CD4-positive, CD25-positive, alpha-beta regulatory T cell (primary cell): Measurements from ENCODE around the gene BUB3. TPM values are rescaled to one million over a fixed set of nuclear protein-coding genes. Genes with fewer than 3 reads are reported as not detected.

Experiments used
- ATAC-seq, 2 donors: fragments of 150-1000 bp; cut with Tn5 transposase; one replicate each; pipeline ENCODE4 v1.10.0; 2021; ENCODE audit warnings: low read depth in 2 of 2, moderate number of reproducible peaks in 2 of 2, moderate library complexity in 1 of 2
- DNase-seq, 3 donors: peaks; one replicate each; pipeline versions ENCODE4 v3.0.0 to v3.0.0-alpha.2; 2012 to 2022; ENCODE audit warnings: mixed read lengths in 1 of 3
- H3K27ac ChIP-seq: one replicate; pipeline ENCODE4 v1.7.0; 2013; ENCODE audit warnings: mild to moderate bottlenecking, low read length; ENCODE audit not compliant: insufficient read depth, poor library complexity, severe bottlenecking
- H3K27me3 ChIP-seq: one replicate; pipeline ENCODE4 v1.7.0; 2013; ENCODE audit warnings: low read length; ENCODE audit not compliant: control insufficient read depth, insufficient read depth
- H3K36me3 ChIP-seq: one replicate; pipeline ENCODE4 v1.7.0; 2013; ENCODE audit warnings: mild to moderate bottlenecking, low read length, moderate library complexity; ENCODE audit not compliant: control insufficient read depth, insufficient read depth
- H3K4me1 ChIP-seq: 2 replicates; pipeline ENCODE4 v1.7.0; 2013; ENCODE audit warnings: mild to moderate bottlenecking, low read length; ENCODE audit not compliant: insufficient read depth, control insufficient read depth, poor library complexity, severe bottlenecking
- H3K4me3 ChIP-seq: one replicate; pipeline ENCODE4 v1.7.0; 2013; ENCODE audit warnings: low read depth, mild to moderate bottlenecking, low read length, moderate library complexity
- H3K9me3 ChIP-seq, 2 experiments: 1 replicate in 1 of 2; 2 replicates in 1 of 2; pipeline ENCODE4 v1.7.0; 2013; ENCODE audit warnings: low read length in 2 of 2, mild to moderate bottlenecking in 1 of 2, moderate library complexity in 1 of 2; ENCODE audit not compliant: control insufficient read depth in 2 of 2
- H3K27ac Mint-ChIP-seq, 3 donors: one replicate each; pipeline ENCODE4 v1.8.0; 2020 to 2022; ENCODE audit warnings: mild to moderate bottlenecking in 3 of 3, mixed read lengths in 3 of 3, moderate library complexity in 2 of 3
- H3K27me3 Mint-ChIP-seq: one replicate; pipeline ENCODE4 v1.8.0; 2022; ENCODE audit warnings: mild to moderate bottlenecking, mixed read lengths
- H3K36me3 Mint-ChIP-seq: one replicate; pipeline ENCODE4 v1.8.0; 2020; ENCODE audit warnings: mixed read lengths
- H3K4me1 Mint-ChIP-seq, 4 donors: one replicate each; pipeline ENCODE4 v1.8.0; 2020 to 2022; ENCODE audit warnings: mixed read lengths in 4 of 4, mild to moderate bottlenecking in 1 of 4
- H3K4me3 Mint-ChIP-seq, 4 donors: one replicate each; pipeline ENCODE4 v1.8.0; 2020 to 2022; ENCODE audit warnings: mild to moderate bottlenecking in 4 of 4, mixed read lengths in 4 of 4, moderate library complexity in 3 of 4
- H3K9me3 Mint-ChIP-seq, 7 donors: one replicate each; pipeline ENCODE4 v1.8.0; 2020 to 2022; ENCODE audit warnings: mixed read lengths in 7 of 7, mild to moderate bottlenecking in 3 of 7, moderate library complexity in 2 of 7
- polyA plus RNA-seq, 4 donors: library from polyadenylated mRNA; unstranded; fragments of 300-500 nt; fragmentation: Illumina TruSeq; gene quantifications; one replicate each; pipeline ENCODE4 v1.2.3, GENCODE V29; 2021
- total RNA-seq: library from RNA; stranded (reverse); gene quantifications from one replicate; pipeline ENCODE4 v1.2.3, GENCODE V29; 2022

The BUB3 gene
- total and polyA plus RNA-seq, 5 donors from 2014 or later = 162 to 369 (median 331) TPM

DNA sequence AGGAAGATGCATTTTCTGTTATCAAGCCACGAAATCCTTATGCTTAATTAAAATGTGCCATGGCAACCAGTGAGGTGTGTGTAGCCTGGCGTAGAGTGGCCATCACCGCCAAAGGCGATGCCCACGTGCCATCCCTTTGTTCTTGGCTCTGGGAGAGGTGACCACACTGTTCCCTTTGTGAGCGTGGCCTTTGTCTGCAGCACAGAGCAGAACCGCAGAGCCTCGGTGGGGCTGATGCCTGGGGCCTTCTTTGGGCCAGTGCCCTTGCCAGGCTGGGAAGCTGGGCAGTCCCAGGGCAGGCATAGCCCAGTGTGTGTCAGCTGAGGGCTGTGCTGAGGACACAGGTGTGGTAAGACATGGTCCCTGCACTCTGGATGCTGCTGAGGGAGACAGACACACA is 48.3 kb downstream of the BUB3 start:
- Mint-ChIP-seq H3K36me3 (peaks cover 30% of the 10 kb centered on the region), H3K4me1 (peaks cover 12 to 36% (median 25%) of the 10 kb centered on the region in 4 donors), H3K4me3 (no peak overlapping the region), H3K27me3 (no peaks in the 10 kb centered on the region), H3K9me3 (peaks cover 0 to 13% (median 4%) of the 10 kb centered on the region in 7 donors), H3K27ac (peak overlapping the region in 2 of 3 donors; percentile 38 to 88)
- ATAC-seq (no peak), DNase-seq (no peak)
- H3K9me3 ChIP-seq = no peaks in the 10 kb centered on the region
- H3K4me3 ChIP-seq = no peak overlapping the region
- peaks cover 5% of the 10 kb centered on the region for H3K4me1 ChIP-seq
- no peaks in the 10 kb centered on the region for H3K36me3 ChIP-seq
- no peaks in the 10 kb centered on the region for H3K27me3 ChIP-seq
- no peak overlapping the region for H3K27ac ChIP-seq

GRCh38 chr10:123203393-123204126 is 49.4 kb downstream of the BUB3 start:
- H3K27me3 Mint-ChIP-seq = no peaks in the 10 kb centered on the region
- DNase-seq (no peak), ATAC-seq (no peak)
- H3K4me1 ChIP-seq = peaks cover 5% of the 10 kb centered on the region
- peaks cover 27% of the 10 kb centered on the region for H3K36me3 Mint-ChIP-seq
- H3K27ac ChIP-seq = no peak overlapping the region
- H3K27me3 ChIP-seq = no peaks in the 10 kb centered on the region
- H3K36me3 ChIP-seq = peaks cover 6% of the 10 kb centered on the region
- H3K9me3 ChIP-seq = peaks cover 7 to 9% of the 10 kb centered on the region in 2 experiments
- no peak overlapping the region for H3K4me3 ChIP-seq
- H3K4me1 Mint-ChIP-seq = peaks cover 12 to 36% (median 24%) of the 10 kb centered on the region in 4 donors
- peak overlapping the region in 2 of 3 donors; percentile 38 to 43 for H3K27ac Mint-ChIP-seq
- peaks cover 0 to 16% (median 5%) of the 10 kb centered on the region in 7 donors for H3K9me3 Mint-ChIP-seq
- no peak overlapping the region for H3K4me3 Mint-ChIP-seq

DNA sequence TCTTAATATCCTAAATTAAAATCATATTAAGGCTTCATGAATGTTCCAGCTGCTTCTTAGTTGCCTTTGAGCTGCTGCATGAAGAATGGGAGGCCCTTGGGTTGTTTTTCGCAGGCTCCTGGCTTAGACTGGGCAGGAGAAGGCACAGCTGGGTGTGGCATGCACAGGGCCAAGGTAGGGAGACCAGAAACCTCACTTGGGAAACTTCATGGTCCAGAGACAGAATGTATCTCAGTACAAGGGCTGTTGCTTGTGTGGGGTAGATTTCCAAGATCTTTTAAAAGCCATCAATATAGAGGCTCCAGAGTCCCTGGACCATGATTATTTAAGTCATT is 49.9 kb downstream of the BUB3 start:
- Histone ChIP-seq H3K4me3 (no peak overlapping the region), H3K36me3 (peaks cover 6% of the 10 kb centered on the region), H3K4me1 (peaks cover 5% of the 10 kb centered on the region), H3K27me3 (no peaks in the 10 kb centered on the region), H3K27ac (no peak overlapping the region), H3K9me3 (peaks cover 7 to 9% of the 10 kb centered on the region in 2 experiments)
- peaks cover 27% of the 10 kb centered on the region for H3K36me3 Mint-ChIP-seq
- no peaks in the 10 kb centered on the region for H3K27me3 Mint-ChIP-seq
- ATAC-seq (no peak), DNase-seq (no peak)
- H3K4me1 Mint-ChIP-seq = peaks cover 12 to 36% (median 23%) of the 10 kb centered on the region in 4 donors
- H3K4me3 Mint-ChIP-seq = no peak overlapping the region
- H3K9me3 Mint-ChIP-seq = peaks cover 0 to 16% (median 5%) of the 10 kb centered on the region in 7 donors
- H3K27ac Mint-ChIP-seq = peak overlapping the region in 1 of 3 donors; percentile 38

- H3K4me1 Mint-ChIP-seq = peaks cover 18 to 36% (median 23%) of the 10 kb centered on the region in 4 donors
- Histone ChIP-seq H3K4me3 (no peak overlapping the region), H3K27ac (no peak overlapping the region), H3K27me3 (no peaks in the 10 kb centered on the region), H3K36me3 (peaks cover 6% of the 10 kb centered on the region), H3K4me1 (peaks cover 5% of the 10 kb centered on the region), H3K9me3 (peaks cover 7 to 9% of the 10 kb centered on the region in 2 experiments)
- H3K27ac Mint-ChIP-seq = peak overlapping the region in 2 of 3 donors; percentile 16 to 83
- no peak overlapping the region for H3K4me3 Mint-ChIP-seq
- no peak for DNase-seq
- ATAC-seq = no peak
- peaks cover under 1 to 16% (median 5%) of the 10 kb centered on the region in 7 donors for H3K9me3 Mint-ChIP-seq
- peaks cover 29% of the 10 kb centered on the region for H3K36me3 Mint-ChIP-seq
- no peaks in the 10 kb centered on the region for H3K27me3 Mint-ChIP-seq
Observed at GRCh38 chr10:123205041-123205440, 50.8 kb downstream of the BUB3 start.

- ATAC-seq (no peak), DNase-seq (no peak)
- peaks cover 0 to 9% (median 4%) of the 10 kb centered on the region in 4 donors for H3K4me1 Mint-ChIP-seq
- peaks cover 1 to 28% (median 13%) of the 10 kb centered on the region in 7 donors for H3K9me3 Mint-ChIP-seq
- no peak overlapping the region for H3K4me3 Mint-ChIP-seq
- H3K27ac Mint-ChIP-seq = no peak overlapping the region
- Histone ChIP-seq H3K36me3 (peaks cover 6% of the 10 kb centered on the region), H3K4me3 (no peak overlapping the region), H3K9me3 (peaks cover 7 to 9% of the 10 kb centered on the region in 2 experiments), H3K4me1 (no peaks in the 10 kb centered on the region), H3K27ac (no peak overlapping the region), H3K27me3 (no peaks in the 10 kb centered on the region)
- peaks cover 33% of the 10 kb centered on the region for H3K36me3 Mint-ChIP-seq
- H3K27me3 Mint-ChIP-seq = no peaks in the 10 kb centered on the region
Observed at GRCh38 chr10:123212063-123212462, 57.9 kb downstream of the BUB3 start.

DNA sequence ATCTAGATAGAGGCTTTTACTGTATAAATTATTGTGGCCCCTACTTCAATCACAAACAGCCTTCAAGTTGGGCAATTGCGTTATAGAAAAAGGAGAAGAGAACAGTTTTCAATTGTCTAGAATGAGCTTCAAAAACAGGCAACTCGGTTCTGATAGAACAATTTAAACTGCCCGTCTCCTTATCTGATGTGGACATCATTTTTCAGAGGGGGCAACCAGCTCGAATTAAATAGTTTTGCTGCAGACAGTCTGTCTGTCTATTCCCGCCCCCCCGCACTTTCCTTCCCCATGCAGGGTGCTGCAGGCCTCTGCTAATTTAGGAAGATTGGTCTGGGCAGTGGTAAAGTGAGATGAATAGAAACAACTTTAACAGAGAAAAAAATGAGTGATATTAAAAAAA is 58.4 kb downstream of the BUB3 start:
- Mint-ChIP-seq H3K4me1 (peaks cover 0 to 9% (median 4%) of the 10 kb centered on the region in 4 donors), H3K36me3 (peaks cover 31% of the 10 kb centered on the region)
- DNase-seq = no peak

GRCh38 chr10:123213192-123213591 is 59.0 kb downstream of the BUB3 start:
- peaks cover 1 to 22% (median 7%) of the 10 kb centered on the region in 7 donors for H3K9me3 Mint-ChIP-seq
- ATAC-seq = no peak
- peaks cover under 1% of the 10 kb centered on the region for H3K36me3 ChIP-seq

More for the DNA sequence above, 58.4 kb downstream of the BUB3 start:
- H3K27me3 Mint-ChIP-seq = no peaks in the 10 kb centered on the region
- H3K4me3 ChIP-seq = no peak overlapping the region
- no peak overlapping the region for H3K27ac ChIP-seq
- peak overlapping the region in 1 of 3 donors; percentile 54 for H3K27ac Mint-ChIP-seq
- no peaks in the 10 kb centered on the region for H3K27me3 ChIP-seq
- no peak overlapping the region for H3K4me3 Mint-ChIP-seq
- ATAC-seq = no peak
- H3K9me3 ChIP-seq = peaks cover 7 to 8% of the 10 kb centered on the region in 2 experiments
- peaks cover 6% of the 10 kb centered on the region for H3K36me3 ChIP-seq
- no peaks in the 10 kb centered on the region for H3K4me1 ChIP-seq
- H3K9me3 Mint-ChIP-seq = peaks cover 1 to 27% (median 12%) of the 10 kb centered on the region in 7 donors

More at GRCh38 chr10:123213192-123213591, 59.0 kb downstream of the BUB3 start:
- H3K27ac ChIP-seq = no peak overlapping the region
- peaks cover 27% of the 10 kb centered on the region for H3K36me3 Mint-ChIP-seq
- H3K4me3 Mint-ChIP-seq = no peak overlapping the region
- H3K9me3 ChIP-seq = peaks cover 2 to 3% of the 10 kb centered on the region in 2 experiments
- no peaks in the 10 kb centered on the region for H3K27me3 ChIP-seq
- no peak for DNase-seq
- H3K27me3 Mint-ChIP-seq = no peaks in the 10 kb centered on the region
- H3K4me3 ChIP-seq = no peak overlapping the region
- H3K4me1 Mint-ChIP-seq = peaks cover 0 to 9% (median 4%) of the 10 kb centered on the region in 4 donors
- no peaks in the 10 kb centered on the region for H3K4me1 ChIP-seq
- H3K27ac Mint-ChIP-seq = peak overlapping the region in 1 of 3 donors; percentile 54
